Amygdala (tissue), 56 donors: Measurements from ENCODE around the gene NOMO2.
"Not testable (repeated sequence)": the region's sequence is repeated elsewhere in the genome, so short reads cannot be mapped to it uniquely, and the experiment has no call there.

Experiments
- DNase-seq, 56 donors: peaks; one replicate each; lab custom pipeline; 2025; lab: John Stamatoyannopoulos, UW

Gene NOMO2

GRCh38 chr16:18522637-18523036 is 39.3 kb downstream of the NOMO2 start:
- DNase-seq = not testable (repeated sequence)

GRCh38 chr16:18521445-18522181 is 40.3 kb downstream of the NOMO2 start:
- DNase-seq = not testable (repeated sequence)

GRCh38 chr16:18518536-18519283 is 43.2 kb downstream of the NOMO2 start:
- DNase-seq = not testable (repeated sequence)

- not testable (repeated sequence) for DNase-seq
Observed at GRCh38 chr16:18498430-18498829, 63.5 kb downstream of the NOMO2 start.

- not testable (repeated sequence) for DNase-seq
Observed at GRCh38 chr16:18497032-18497431, 64.9 kb downstream of the NOMO2 start.

GRCh38 chr16:18492118-18492897 is 69.6 kb downstream of the NOMO2 start:
- DNase-seq = not testable (repeated sequence)

- DNase-seq = not testable (repeated sequence)
Observed at GRCh38 chr16:18436025-18436424, 125.9 kb downstream of the NOMO2 start.

- not testable (repeated sequence) for DNase-seq
Observed at GRCh38 chr16:18415827-18416226, 146.1 kb downstream of the NOMO2 start.

- DNase-seq = not testable (repeated sequence)
Observed at GRCh38 chr16:18409532-18410293, 152.2 kb downstream of the NOMO2 start.

- not testable (repeated sequence) for DNase-seq
Observed at GRCh38 chr16:18401851-18402657, 159.8 kb downstream of the NOMO2 start.

GRCh38 chr16:18401159-18401558 is 160.7 kb downstream of the NOMO2 start:
- not testable (repeated sequence) for DNase-seq

GRCh38 chr16:18394363-18394762 is 167.5 kb downstream of the NOMO2 start:
- not testable (repeated sequence) for DNase-seq

GRCh38 chr16:18387767-18388166 is 174.1 kb downstream of the NOMO2 start:
- not testable (repeated sequence) for DNase-seq

GRCh38 chr16:18386517-18386916 is 175.4 kb downstream of the NOMO2 start:
- not testable (repeated sequence) for DNase-seq

GRCh38 chr16:18385285-18385684 is 176.6 kb downstream of the NOMO2 start:
- not testable (repeated sequence) for DNase-seq

- DNase-seq = not testable (repeated sequence)
Observed at GRCh38 chr16:18384869-18385268, 177.0 kb downstream of the NOMO2 start.

GRCh38 chr16:18384098-18384636 is 177.7 kb downstream of the NOMO2 start:
- not testable (repeated sequence) for DNase-seq

GRCh38 chr16:18382696-18383095 is 179.2 kb downstream of the NOMO2 start:
- not testable (repeated sequence) for DNase-seq
